Dermis microvascular lymphatic vessel endothelial cell (primary cell): ENCODE data around the gene AHCYL1. TPM values are rescaled to one million over a fixed set of nuclear protein-coding genes. Genes with fewer than 3 reads are reported as not detected.

Experiments used
- DNase-seq, 2 donors: peaks; one replicate each; pipeline versions ENCODE4 v3.0.0 to v3.0.0-alpha.2; 2010; ENCODE audit warnings: low read depth in 2 of 2
- total RNA-seq: library from RNA; depleted of rRNA; stranded (reverse); fragments of >200 nt; gene quantifications from 2 replicates; pipeline ENCODE4 v1.2.1, GENCODE V29; 2014

Gene AHCYL1
- total RNA-seq, 1 donor from 2014 or later = 39.7 TPM

DNA sequence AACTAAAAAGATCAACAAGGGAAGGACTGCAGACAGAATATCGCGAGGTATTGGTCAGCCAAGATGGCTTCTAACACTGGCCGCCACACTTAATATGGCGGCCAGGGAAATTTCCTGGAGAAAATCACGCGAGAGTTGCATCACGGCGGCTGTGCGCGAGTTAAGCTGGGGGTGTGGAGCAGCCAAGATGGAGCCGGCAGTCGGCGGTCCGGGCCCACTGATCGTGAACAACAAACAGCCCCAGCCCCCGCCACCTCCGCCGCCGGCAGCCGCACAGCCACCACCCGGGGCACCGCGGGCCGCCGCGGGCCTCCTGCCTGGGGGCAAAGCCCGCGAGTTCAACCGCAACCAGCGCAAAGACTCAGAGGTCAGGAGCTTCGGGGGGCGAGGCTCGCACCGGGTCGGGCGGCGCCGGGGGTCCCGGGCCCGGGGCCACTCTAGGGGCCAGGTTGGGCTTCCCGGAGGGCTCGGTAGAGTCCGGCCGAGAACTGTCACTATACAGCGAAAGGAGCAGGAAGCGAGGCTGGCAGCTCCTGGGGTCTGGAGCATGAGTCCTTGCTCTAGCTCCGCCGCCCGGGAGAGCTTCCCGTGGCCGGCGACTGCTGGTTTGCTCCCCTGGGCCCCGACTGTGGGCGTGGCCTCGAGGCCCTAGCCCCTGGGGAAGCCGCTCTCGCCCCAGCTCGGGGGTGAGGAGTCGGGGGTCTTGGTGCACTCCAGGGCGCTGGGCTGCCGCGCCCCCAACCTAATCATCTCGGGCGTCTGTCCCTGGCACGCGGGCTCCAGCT is 50.1 kb downstream of the AHCYL1 start, which contains the start of gene STRIP1:
TSS of gene STRIP1 (plus strand) at position 174 of the 785 bp plus-strand sequence. CDS start at position 188, 14 bp downstream.
- DNase-seq = peak; percentile 96 to 97

DNA sequence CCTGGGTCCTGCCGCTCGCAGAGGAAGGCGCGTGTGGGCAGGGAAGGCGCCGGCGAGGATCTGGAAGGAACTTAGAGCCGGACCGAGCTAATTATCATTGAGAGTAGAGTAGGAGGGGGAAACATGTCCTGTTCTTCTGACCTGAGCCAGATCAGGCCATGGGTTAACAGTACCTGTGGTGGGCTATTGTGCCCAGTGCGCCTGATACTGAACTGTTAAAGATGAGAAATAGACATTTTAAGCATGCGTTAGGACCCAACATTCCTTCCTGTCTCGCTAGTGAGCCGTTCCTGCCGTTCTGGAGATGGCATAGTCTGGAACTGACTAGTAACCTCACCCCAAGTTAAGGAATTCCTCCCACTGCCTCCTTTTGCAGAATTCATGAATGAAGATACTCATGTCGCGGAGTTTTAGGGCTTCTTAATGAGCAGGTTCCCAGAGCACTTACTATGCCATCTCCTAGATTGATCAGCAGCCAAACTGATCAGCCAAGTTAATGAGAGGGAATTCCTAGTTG is 50.7 kb downstream of the AHCYL1 start:
- no peak for DNase-seq

DNA sequence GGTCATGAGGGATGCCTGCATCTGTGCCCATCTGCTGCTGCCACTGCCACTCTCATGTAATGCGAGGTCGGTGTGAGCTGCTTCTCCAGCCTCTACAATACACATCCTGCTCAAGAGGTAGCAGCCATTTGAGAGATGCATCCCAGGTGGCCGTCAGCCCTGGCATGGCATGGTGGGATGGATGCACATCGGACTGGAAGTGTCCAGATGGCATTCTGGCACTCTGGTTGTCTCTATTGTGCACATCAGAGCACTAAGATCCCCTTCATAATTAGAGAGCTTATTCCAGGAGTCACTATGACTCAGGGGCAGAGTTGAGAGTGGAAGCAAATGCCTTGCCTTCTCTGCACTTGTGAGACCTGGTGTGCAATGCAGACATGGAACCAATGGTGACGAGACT is 53.7 kb downstream of the AHCYL1 start:
- DNase-seq = no peak

DNA sequence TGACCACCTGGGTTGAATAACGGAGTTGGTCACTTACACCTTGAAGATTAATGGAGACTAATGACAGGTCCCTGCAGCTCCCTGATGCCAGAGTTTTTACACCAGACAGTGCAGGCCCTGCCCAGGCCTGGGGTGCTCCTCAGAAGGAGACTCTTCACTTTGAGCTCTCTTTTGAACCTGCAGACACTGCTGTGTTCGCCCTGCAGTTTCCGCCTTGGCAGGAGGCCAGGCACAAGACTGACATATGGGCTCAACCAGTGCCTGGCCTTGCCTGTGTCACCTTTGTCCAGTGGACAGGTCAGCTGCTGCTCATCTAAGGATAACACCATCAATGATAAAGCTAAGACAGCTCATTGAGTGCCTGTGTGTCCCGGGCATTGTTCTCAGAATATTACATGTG is 55.1 kb downstream of the AHCYL1 start:
- DNase-seq = no peak

DNA sequence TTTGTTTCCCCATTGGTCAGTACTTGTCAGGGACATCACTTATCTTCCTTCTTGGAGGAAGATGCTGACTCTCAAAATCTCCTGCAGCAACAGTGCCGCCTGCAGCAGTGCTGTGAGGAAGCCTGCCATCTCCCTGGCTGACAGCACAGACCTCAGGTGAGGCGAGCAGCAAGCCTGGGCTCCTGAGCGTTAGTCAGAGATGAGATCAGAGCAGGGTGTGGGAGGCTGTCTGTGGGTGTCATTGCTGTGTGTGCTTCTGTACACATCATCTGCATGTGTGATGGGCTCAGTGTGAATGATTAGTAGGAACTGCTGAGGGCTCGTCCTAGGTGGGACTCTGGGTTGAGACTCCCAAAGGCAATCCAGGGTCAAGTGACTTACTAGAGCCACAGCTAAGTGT is 56.0 kb downstream of the AHCYL1 start:
- DNase-seq = no peak

DNA sequence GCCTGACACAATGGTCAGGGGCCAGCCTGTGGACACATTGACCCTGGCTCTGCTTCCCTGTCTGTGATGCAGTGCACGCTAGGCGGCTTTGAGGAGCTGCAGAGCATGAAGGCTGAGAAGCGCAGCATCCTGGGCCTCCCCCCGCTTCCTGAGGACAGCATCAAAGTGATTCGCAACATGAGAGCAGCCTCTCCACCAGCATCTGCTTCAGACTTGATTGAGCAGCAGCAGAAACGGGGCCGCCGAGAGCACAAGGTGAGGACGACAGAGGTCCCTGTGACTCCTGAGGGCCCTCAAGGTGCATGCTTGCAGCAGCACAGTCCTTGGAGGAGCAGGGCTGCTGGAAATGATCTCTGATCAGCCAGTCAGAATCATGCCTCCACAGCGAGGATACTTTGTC is 58.5 kb downstream of the AHCYL1 start:
- no peak for DNase-seq

DNA sequence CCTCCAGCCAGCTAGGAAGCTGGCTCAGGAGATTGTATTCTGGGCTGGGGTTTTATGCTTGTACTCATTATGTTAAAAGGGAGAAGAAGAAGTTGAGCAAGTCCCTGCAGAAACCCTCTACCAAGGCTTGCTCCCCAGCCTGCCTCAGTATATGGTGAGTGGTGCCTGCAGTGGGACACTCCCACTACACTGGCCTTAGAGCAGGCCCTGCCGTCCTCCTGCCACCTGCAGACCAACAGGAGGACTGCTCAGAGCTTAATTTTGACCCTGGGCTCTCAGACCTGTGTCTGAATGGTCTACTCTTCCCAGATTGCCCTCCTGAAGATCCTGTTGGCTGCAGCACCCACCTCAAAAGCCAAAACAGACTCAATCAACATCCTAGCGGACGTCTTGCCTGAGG is 62.9 kb downstream of the AHCYL1 start:
- DNase-seq = no peak

DNA sequence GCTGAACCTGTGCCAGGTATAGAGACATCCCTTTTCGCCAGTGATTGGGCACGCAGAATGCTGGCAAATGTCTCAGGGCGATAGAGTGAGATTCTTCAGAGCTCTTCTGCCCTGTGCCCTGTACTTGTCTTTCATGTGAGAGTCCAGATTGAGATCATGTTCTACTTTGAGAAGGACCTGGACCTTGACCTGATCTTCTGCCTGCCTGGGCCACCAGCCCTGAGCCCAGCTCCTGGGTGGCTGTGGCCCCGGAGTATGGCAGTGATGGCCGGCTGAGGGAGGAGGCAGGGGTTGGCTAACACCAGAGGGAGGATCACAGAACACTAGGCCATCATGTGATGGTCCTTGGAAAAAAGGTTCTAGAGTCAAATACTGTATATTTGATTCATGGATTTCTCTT is 63.7 kb downstream of the AHCYL1 start:
- DNase-seq = no peak

DNA sequence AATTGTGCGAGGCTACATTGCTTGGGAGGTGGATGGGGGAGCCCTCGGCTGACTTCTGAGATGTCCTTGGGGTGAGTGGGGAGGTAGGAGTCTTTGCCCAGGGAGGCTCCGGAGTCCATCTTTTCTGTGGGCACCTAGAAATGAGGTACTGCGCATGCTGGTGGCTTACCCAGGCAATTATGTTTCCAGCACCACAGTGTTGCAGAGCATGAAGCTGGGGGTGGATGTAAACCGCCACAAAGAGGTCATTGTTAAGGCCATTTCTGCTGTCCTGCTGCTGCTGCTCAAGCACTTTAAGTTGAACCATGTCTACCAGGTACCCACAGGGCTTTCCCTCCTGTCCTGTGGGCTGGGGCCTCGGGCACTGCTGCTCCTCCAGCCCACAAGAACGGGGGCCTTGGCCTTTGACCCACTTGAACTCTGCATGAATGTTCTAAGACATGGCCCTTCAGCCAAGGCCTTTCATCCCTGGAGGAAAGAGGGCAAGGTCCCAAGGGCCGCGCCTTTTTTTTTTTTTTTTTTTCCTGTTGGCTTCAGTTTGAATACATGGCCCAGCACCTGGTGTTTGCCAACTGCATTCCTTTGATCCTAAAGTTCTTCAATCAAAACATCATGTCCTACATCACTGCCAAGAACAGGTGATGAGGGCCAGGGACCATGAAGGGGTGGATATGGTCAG is 64.5 kb downstream of the AHCYL1 start:
- no peak for DNase-seq

DNA sequence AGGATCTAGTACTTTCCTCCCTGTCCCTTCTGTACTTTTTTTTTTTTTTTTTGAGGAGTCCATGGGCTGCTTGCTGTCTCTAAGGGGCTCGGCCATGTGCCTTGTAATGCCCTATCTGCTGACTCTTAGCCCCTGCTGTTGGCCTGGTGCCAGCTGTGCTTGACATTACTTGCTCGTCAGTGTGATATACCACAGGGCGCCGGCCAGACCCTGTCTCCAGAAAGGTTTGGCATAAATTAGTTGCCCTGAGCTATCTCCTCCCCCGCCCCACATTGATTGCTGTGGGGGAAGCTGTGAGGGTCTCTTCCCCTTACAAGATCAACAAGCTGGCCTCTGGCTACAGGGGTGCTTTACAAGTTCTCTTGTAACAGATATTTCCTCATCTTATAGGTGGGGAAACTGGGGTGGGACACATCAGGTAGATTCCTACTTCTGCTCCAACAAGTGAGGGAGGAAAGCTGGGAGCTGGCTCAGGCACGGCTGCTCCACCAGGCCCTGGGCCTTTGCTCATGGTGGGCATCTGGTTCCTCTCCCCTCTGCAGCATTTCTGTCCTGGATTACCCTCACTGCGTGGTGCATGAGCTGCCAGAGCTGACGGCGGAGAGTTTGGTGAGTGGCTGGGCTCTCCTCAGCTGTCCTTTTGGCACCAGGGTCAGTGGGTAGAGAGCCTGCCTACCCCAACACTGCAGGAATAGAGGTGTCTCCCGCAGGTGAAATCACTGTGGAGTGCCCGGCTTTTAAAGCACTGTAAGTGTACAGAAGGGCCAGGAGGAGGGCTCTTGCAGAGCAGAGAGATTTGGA is 65.4 kb downstream of the AHCYL1 start:
- DNase-seq = no peak

DNA sequence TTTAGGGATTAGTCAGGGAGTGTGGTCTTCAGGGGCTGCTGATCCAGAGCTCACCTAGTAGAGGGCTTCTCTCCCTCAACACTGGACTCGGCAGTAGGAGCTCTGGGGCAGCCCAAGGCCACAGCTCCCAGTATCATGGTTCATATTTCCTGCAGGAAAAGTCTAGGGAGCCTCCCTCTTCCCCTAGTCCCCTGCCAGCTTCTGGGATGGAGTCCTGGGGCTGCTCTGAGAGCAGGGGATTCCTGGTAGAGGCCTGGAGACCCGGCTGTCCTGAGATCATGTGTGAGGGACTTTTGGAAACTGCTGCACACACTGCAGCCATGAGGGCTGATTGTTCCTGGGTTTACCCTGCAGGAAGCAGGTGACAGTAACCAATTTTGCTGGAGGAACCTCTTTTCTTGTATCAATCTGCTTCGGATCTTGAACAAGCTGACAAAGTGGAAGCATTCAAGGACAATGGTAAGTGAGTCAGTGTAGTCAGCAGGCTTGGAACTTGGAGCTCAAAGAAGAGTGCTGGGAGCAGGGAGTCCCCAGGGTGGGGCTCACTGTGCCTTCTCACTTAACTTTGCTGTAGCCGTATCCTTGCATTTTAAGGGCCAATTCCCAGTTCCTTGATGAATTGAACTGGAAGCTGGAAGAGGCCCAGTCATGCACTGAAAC is 66.2 kb downstream of the AHCYL1 start:
- DNase-seq = no peak

DNA sequence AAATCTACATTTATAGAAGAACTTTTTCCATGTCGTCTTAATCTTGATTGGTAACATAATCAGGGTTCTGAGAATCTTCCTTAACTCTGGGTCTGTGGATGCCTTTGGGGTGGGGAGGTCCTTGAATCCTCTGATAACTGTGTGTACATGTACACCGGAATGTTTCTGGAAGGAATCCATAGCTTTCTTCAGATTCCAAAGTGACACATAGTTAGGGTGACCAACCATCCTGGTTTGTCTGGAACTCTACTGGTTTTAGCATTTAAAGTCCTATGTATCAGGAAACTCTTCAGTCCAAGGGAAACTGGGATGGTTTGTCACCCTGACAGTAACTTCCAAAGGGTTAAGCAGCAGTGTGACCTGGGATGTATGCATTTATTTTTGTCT is 66.7 kb downstream of the AHCYL1 start:
- DNase-seq = no peak

DNA sequence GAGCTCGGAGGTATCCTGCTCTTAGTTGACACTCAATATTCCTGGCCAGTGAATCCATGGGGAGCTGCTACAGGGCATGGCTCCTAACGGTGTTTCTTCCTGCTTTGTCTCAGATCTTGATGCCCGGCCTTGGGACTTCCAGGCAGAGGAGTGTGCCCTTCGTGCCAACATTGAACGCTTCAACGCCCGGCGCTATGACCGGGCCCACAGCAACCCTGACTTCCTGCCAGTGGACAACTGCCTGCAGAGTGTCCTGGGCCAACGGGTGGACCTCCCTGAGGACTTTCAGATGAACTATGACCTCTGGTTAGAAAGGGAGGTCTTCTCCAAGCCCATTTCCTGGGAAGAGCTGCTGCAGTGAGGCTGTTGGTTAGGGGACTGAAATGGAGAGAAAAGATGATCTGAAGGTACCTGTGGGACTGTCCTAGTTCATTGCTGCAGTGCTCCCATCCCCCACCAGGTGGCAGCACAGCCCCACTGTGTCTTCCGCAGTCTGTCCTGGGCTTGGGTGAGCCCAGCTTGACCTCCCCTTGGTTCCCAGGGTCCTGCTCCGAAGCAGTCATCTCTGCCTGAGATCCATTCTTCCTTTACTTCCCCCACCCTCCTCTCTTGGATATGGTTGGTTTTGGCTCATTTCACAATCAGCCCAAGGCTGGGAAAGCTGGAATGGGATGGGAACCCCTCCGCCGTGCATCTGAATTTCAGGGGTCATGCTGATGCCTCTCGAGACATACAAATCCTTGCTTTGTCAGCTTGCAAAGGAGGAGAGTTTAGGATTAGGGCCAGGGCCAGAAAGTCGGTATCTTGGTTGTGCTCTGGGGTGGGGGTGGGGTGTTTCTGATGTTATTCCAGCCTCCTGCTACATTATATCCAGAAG is 69.2 kb downstream of the AHCYL1 start:
- peak; percentile 11 to 45 for DNase-seq

DNA sequence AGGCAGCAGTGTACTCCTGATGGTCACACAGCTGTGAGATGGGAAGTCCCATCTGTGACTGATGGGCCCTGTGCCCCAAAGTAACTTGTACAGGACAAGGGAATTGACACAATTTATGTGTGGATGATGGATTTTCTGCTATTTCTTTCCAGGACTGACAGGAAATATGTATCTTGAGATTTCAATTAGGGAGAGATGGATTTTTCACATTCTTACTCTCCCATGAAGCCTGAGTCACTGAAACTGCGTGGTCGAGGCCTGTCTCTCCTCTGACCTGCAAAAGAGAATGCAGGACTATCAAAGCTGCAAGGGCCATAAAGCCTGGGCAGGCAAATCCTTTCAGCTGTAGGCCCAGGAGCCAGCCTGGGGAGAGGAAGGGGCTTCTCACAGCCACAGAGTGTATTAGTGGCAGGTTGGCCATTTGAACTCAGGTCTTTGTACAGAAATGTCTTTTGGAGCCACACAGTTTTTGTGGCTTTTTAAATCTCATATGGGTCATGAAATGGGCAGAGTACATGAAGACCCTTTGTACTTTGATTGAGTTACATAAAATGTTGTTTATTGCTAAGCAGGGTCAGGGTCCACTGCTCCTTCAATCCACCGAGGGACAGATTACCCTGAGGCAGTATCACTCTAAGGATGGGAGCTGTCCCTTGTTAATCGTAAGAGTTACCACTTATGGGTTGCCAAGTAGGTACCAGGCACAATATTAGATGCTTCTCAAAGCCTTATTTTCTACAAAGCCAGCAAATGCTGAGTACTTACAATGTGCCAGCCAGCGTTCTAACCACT is 71.1 kb downstream of the AHCYL1 start:
- no peak for DNase-seq

DNA sequence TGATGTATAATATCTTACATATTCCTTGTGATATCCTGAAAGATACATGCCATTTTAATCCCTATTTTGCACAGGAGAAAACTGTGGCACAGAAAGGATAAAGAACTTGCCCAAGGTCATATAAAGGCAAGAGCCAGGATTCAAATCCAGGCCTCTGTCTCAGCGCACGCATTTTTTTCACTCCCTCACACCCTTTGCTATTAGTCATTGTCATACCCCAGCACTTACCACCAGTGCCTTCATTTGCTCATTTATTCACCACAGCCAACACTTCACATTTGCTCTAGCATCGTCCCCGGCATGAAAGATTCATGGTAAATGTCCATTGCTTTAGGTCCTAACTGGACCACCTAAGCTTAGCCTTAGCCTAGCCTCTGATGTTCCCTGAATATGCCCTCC is 71.7 kb downstream of the AHCYL1 start:
- no peak for DNase-seq

DNA sequence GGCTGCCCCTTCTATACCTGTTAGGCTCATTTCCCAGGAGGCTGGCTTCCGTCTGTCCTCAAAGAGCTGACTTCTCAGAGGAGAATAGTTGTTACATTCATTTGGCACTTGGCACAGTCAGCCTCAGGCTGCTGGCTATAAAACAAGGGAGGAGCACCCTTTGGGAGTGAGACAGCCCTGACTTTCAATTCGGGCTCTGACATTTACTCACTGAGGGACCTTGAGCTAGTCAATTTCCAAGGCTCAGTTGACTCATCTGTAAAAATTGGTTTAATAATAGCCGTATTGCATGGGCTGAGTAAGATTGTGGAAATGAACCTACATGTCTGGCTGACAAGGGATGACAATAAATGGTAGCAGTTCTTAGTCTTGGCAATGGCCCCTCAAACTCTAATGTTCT is 72.2 kb downstream of the AHCYL1 start:
- DNase-seq = no peak

DNA sequence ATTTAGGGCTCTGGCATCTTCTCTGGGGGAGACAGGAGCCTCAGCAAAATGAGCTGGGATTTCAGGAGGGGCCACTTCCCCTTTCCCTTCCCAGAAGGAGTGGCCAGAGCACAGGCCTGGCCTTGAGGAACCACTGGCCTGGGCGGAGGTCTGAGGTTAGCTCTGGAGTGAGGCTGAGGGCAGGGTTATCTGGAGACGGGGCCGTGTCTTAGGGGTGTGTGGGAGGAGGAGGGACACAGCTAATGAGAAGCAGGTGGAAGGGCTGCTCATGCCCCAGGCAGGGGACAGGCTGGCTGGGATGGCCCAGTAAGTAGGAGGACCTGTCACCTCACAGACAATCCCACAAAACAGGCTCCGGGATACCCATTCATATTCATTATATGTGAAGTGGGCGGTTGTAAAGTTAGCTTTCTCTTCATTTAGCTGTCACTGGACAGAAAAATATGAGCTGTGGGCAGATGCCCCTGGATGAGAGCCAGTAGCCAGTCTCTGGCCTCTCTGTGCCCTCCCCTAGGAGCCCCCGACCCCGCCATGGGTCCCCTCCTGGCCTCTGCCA is 73.5 kb downstream of the AHCYL1 start:
- no peak for DNase-seq

DNA sequence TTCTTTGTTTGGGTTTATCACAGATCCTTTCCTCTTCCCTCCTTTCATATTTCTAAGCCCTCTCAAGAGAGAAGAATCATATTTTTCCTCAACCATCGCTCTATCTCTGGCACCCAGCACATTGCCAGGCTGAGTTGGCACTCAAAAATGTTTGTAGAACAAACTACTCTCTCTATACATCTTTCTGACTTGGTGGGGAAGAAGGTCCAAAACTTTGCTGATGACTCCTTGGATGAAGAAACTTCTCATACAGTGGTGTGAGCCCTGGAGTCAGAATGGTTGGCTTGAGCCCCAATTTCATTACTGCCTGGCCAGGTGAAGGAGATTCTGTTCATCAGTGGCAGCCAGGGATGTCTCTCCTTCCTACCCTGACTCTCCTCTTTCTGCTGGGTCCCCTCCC is 74.0 kb downstream of the AHCYL1 start:
- no peak for DNase-seq

DNA sequence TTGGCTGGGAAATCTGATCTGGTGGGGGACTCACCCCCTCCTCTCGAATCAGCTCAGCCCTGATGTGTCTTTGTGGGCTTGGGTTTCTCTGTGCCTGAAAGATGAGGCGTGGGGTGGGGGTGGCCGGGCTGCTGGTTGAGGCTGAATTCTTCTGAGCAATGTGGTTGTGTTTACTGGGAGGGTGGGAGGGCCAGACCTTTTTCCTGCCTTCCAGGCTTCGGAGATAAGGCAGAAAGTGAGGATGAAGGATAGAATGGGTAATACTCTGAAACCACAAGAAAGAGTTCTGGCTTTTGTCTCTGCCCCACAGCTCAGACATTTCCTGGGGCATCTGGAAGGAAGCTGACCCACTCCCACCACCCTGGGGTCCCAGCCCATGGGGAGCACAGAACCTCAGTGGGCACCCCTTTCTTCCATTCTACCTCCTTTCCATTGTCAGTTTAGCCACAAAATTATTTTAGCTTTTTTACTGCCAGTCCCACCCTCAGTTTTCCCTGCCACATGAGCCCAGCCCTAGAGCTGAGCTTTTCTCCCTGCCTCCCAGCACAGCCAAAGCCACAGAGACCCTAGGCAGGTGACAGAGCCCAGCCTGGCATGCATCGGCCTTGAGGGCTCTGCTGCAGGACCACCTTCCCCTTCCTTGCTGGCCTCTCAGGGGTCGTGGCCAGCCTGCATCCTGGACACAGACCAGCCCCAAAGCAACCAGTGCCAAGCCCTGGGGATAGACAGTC is 74.7 kb downstream of the AHCYL1 start:
- no peak for DNase-seq
